CD14-positive monocyte (primary cell): ENCODE results near the gene STMN1. TPM values are rescaled to one million over a fixed set of nuclear protein-coding genes. Genes with fewer than 3 reads are reported as not detected.

ENCODE experiments used
- DNase-seq, 3 donors: peaks; one replicate each; pipeline ENCODE4 v3.0.0-alpha.2; 2011 to 2022
- H2AFZ ChIP-seq: 2 replicates; pipeline ENCODE4 v1.6.0; 2012; ENCODE audit warnings: mild to moderate bottlenecking, low read depth, low read length, inconsistent platforms; ENCODE audit not compliant: insufficient read depth, poor library complexity, severe bottlenecking
- H3K27ac ChIP-seq, 2 donors: 1 replicate in 1 of 2; 2 replicates in 1 of 2; pipeline ENCODE4 v1.5.1; 2012 to 2013; ENCODE audit warnings: low read length in 2 of 2, control low read depth in 1 of 2, inconsistent platforms in 1 of 2, low read depth in 1 of 2, mild to moderate bottlenecking in 1 of 2
- H3K27me3 ChIP-seq, 2 donors: one replicate each; pipeline versions ENCODE4 v1.6.0 to v1.6.1; 2011 to 2013; ENCODE audit warnings: low read length in 2 of 2; ENCODE audit not compliant: control insufficient read depth in 2 of 2, insufficient read depth in 2 of 2
- H3K36me3 ChIP-seq, 2 donors: replicated peaks in 1 of 2; 1 replicate in 1 of 2; 2 replicates in 1 of 2; pipeline versions ENCODE4 v1.5.1 to v1.6.1; 2012 to 2013; ENCODE audit warnings: low read length in 2 of 2, control low read depth in 1 of 2, inconsistent platforms in 1 of 2, mild to moderate bottlenecking in 1 of 2; ENCODE audit not compliant: insufficient read depth in 2 of 2, control insufficient read depth in 1 of 2
- H3K4me1 ChIP-seq, 2 donors: 1 replicate in 1 of 2; 2 replicates in 1 of 2; pipeline versions ENCODE4 v1.5.1 to v1.6.1; 2012 to 2013; ENCODE audit warnings: low read length in 2 of 2, control low read depth in 1 of 2, inconsistent platforms in 1 of 2, mild to moderate bottlenecking in 1 of 2, moderate library complexity in 1 of 2; ENCODE audit not compliant: insufficient read depth in 2 of 2, control insufficient read depth in 1 of 2
- H3K4me2 ChIP-seq: replicated peaks from 2 replicates; pipeline ENCODE3; 2012; ENCODE audit warnings: low read length, moderate library complexity, mild to moderate bottlenecking; ENCODE audit not compliant: poor library complexity, severe bottlenecking; ENCODE audit errors: extremely low read depth
- H3K4me3 ChIP-seq, 3 experiments: fragments of 200-600 bp in 1 of 3; sonication (generic) in 1 of 3; replicated peaks in 1 of 3; 1 replicate in 2 of 3; 2 replicates in 1 of 3; pipeline ENCODE4 v1.5.1; 2011 to 2013; ENCODE audit warnings: low read length in 3 of 3, mild to moderate bottlenecking in 3 of 3, control low read depth in 2 of 3, low read depth in 2 of 3, inconsistent platforms in 1 of 3, moderate library complexity in 1 of 3
- H3K79me2 ChIP-seq: 2 replicates; pipeline ENCODE4 v1.6.0; 2012; ENCODE audit warnings: mild to moderate bottlenecking, control low read depth, inconsistent platforms, low read length, moderate library complexity; ENCODE audit not compliant: insufficient read depth
- H3K9ac ChIP-seq: 2 replicates; pipeline ENCODE4 v1.6.0; 2017; ENCODE audit warnings: low read length, mild to moderate bottlenecking; ENCODE audit not compliant: insufficient read depth, poor library complexity, severe bottlenecking
- H3K9me3 ChIP-seq, 2 donors: replicated peaks in 1 of 2; 1 replicate in 1 of 2; 2 replicates in 1 of 2; pipeline versions ENCODE4 v1.5.1 to v1.6.1; 2012 to 2013; ENCODE audit warnings: low read length in 2 of 2, control low read depth in 1 of 2; ENCODE audit not compliant: control insufficient read depth in 1 of 2, insufficient read depth in 1 of 2
- H4K20me1 ChIP-seq: 2 replicates; pipeline ENCODE4 v1.6.0; 2012; ENCODE audit warnings: mild to moderate bottlenecking, low read length, control low read depth, moderate library complexity; ENCODE audit not compliant: insufficient read depth
- H3K27ac Mint-ChIP-seq, 7 donors: one replicate each; pipeline ENCODE4 v1.8.0; 2020; ENCODE audit warnings: mild to moderate bottlenecking in 7 of 7, mixed read lengths in 7 of 7, moderate library complexity in 6 of 7, inconsistent platforms in 2 of 7
- H3K27me3 Mint-ChIP-seq, 3 donors: one replicate each; pipeline ENCODE4 v1.8.0; 2021 to 2022; ENCODE audit warnings: low read depth in 3 of 3, mild to moderate bottlenecking in 3 of 3, mixed read lengths in 3 of 3, moderate library complexity in 3 of 3, inconsistent platforms in 1 of 3
- H3K36me3 Mint-ChIP-seq, 2 donors: one replicate each; pipeline ENCODE4 v1.8.0; 2020; ENCODE audit warnings: mixed read lengths in 2 of 2, inconsistent platforms in 1 of 2, mild to moderate bottlenecking in 1 of 2
- H3K4me1 Mint-ChIP-seq: one replicate; pipeline ENCODE4 v1.8.0; 2020; ENCODE audit warnings: mild to moderate bottlenecking, mixed read lengths
- H3K4me3 Mint-ChIP-seq, 2 donors: one replicate each; pipeline ENCODE4 v1.8.0; 2020; ENCODE audit warnings: mild to moderate bottlenecking in 2 of 2, mixed read lengths in 2 of 2, moderate library complexity in 1 of 2
- H3K9me3 Mint-ChIP-seq, 7 donors: one replicate each; pipeline ENCODE4 v1.8.0; 2020 to 2022; ENCODE audit warnings: mixed read lengths in 7 of 7, mild to moderate bottlenecking in 6 of 7, moderate library complexity in 6 of 7, inconsistent platforms in 2 of 7
- WGBS: methylation state at CpG from one replicate; pipeline ENCODE4 v1.1.5; 2013; ENCODE audit warnings: missing lambda C conversion rate; ENCODE audit not compliant: insufficient coverage; 5-methylcytosine and 5-hydroxymethylcytosine counted together
- intact Hi-C, 2 donors: fragments of 100-400 bp; cut with micrococcal nuclease; formaldehyde crosslinking; loops; one replicate each; pipeline versions ENCODE4 v1.15.0 to v1.15.1; 2023
- polyA plus RNA-seq, 3 donors: library from polyadenylated mRNA; depleted of rRNA in 1 of 3; unstranded in 2 of 3; stranded (reverse) in 1 of 3; fragments of 300-500 nt in 2 of 3; fragments of >200 nt in 1 of 3; fragmentation: Illumina TruSeq in 2 of 3; gene quantifications; 1 replicate in 2 of 3; 2 replicates in 1 of 3; pipeline ENCODE4 v1.2.3, GENCODE V29; 2012 to 2021
- TF ChIP-seq, protein P1 (sequence below): fragments of 200-600 bp; IDR thresholded peaks from one replicate; pipeline ENCODE4 v1.8.0; 2022; ENCODE audit warnings: antibody characterized with exemption, mild to moderate bottlenecking

STMN1 gene
- polyA plus RNA-seq, 3 donors: 1.5 to 8.1 (median 3.5) TPM

DNA sequence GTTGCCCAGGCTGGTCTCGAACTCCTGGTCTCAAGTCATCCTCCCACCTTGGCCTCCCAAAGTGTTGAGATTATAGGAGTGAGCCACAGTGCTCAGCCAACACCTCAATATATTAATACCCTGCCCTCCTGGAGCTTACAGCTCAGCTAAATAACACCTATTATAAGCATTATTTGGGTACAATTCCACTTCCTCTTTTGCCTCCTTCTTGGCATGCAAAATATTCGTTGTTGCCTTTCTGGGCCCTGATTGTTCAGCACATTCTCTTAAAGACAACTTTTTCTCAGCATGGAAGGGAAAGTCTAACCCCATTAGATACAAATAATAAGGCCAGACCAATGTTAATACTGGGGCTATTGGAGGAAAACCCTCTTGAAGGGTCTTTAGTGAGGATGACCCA lies 33.5 kb downstream of the STMN1 start:
- Histone ChIP-seq H2AFZ (no peak overlapping the region), H3K4me2 (no peak overlapping the region), H3K36me3 (peaks cover 0 to 11% of the 10 kb centered on the region in 2 donors), H3K9me3 (no peaks in the 10 kb centered on the region), H3K9ac (no peak overlapping the region), H4K20me1 (no peaks in the 10 kb centered on the region), H3K4me3 (no peak overlapping the region), H3K27ac (no peak overlapping the region), H3K4me1 (peaks cover 56 to 63% of the 10 kb centered on the region in 2 donors), H3K27me3 (no peaks in the 10 kb centered on the region), H3K79me2 (peaks cover 8% of the 10 kb centered on the region)
- Mint-ChIP-seq H3K4me3 (no peak overlapping the region), H3K27me3 (peaks cover 2 to 8% (median 4%) of the 10 kb centered on the region in 3 donors), H3K27ac (no peak overlapping the region), H3K4me1 (peaks cover 62% of the 10 kb centered on the region), H3K36me3 (peaks cover 6 to 20% of the 10 kb centered on the region in 2 donors), H3K9me3 (peaks cover 0 to 2% (median 0%) of the 10 kb centered on the region in 7 donors)
- intact Hi-C loops: no loop called here
- DNase-seq: peak in 2 of 3 donors; percentile 16 to 34
- TF ChIP-seq, protein P1, sequence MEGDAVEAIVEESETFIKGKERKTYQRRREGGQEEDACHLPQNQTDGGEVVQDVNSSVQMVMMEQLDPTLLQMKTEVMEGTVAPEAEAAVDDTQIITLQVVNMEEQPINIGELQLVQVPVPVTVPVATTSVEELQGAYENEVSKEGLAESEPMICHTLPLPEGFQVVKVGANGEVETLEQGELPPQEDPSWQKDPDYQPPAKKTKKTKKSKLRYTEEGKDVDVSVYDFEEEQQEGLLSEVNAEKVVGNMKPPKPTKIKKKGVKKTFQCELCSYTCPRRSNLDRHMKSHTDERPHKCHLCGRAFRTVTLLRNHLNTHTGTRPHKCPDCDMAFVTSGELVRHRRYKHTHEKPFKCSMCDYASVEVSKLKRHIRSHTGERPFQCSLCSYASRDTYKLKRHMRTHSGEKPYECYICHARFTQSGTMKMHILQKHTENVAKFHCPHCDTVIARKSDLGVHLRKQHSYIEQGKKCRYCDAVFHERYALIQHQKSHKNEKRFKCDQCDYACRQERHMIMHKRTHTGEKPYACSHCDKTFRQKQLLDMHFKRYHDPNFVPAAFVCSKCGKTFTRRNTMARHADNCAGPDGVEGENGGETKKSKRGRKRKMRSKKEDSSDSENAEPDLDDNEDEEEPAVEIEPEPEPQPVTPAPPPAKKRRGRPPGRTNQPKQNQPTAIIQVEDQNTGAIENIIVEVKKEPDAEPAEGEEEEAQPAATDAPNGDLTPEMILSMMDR: no peak
- no CpG with 5 or more reads among the region's 2 CpGs for WGBS

DNA sequence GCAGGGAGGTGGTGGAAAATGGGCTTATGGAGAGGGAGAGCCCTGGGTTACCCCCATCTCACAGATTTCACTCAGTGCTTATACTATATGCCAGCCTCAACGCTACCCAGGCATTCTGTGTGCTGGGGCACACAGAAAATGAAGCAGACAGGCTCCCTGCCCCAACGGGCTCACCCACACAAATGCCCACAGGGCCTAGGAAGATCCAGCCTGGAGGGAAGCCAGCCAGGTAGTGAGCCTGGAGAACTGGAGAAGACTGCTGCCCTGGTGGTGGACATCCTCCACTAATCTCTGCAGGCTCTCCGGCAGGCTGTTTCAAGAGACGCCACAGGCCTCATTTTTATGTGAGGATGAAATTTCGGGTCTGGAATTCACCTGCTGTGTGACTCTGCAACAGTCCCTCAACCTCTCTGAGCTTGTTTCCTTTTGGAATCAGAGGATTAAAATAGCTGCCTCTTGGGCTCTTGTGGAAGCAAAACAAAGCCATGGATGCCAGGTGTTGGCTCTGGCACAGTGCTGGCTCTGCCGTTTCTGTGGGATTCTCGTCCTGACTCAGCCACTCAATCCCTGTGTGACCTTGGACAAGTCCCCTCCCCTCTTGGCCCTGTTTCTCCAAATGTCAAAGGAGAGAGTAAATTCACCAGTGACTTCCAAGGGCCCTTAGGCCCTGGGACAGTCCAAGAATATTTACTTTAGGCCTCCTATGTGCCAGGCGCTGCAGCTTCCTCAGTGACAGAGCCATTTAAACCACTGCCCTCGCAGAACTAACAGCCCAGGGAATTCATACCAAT lies 34.3 kb downstream of the STMN1 start:
- H3K27me3 ChIP-seq: no peaks in the 10 kb centered on the region
- peaks cover 8% of the 10 kb centered on the region for H3K79me2 ChIP-seq
- H3K4me1 Mint-ChIP-seq: peaks cover 65% of the 10 kb centered on the region
- 78% methylated on average over 5 of the region's 9 CpGs for WGBS
- peak overlapping the region in 1 of 2 donors; percentile 11 for H3K27ac ChIP-seq
- H3K36me3 Mint-ChIP-seq: peaks cover 11 to 20% of the 10 kb centered on the region in 2 donors
- intact Hi-C loops: no loop called here
- no peaks in the 10 kb centered on the region for H3K9me3 ChIP-seq
- peak overlapping the region in 1 of 2 donors; percentile 53 for H3K4me3 Mint-ChIP-seq
- H3K27me3 Mint-ChIP-seq: peaks cover 2 to 8% (median 4%) of the 10 kb centered on the region in 3 donors
- DNase-seq: no peak
- no peak overlapping the region for H3K9ac ChIP-seq
- H2AFZ ChIP-seq: no peak overlapping the region
- TF ChIP-seq, protein P1: no peak
- peaks cover 56 to 63% of the 10 kb centered on the region in 2 donors for H3K4me1 ChIP-seq
- no peaks in the 10 kb centered on the region for H4K20me1 ChIP-seq
- H3K4me3 ChIP-seq: peak overlapping the region in 1 of 3 experiments; percentile 50
- H3K27ac Mint-ChIP-seq: peak overlapping the region in 1 of 7 donors; percentile 30
- H3K36me3 ChIP-seq: peaks cover 0 to 11% of the 10 kb centered on the region in 2 donors
- peaks cover 0 to 2% (median 0%) of the 10 kb centered on the region in 7 donors for H3K9me3 Mint-ChIP-seq
- H3K4me2 ChIP-seq: peak overlapping the region; percentile 54
